ENCODE measurements around the gene CRK.

DNA sequence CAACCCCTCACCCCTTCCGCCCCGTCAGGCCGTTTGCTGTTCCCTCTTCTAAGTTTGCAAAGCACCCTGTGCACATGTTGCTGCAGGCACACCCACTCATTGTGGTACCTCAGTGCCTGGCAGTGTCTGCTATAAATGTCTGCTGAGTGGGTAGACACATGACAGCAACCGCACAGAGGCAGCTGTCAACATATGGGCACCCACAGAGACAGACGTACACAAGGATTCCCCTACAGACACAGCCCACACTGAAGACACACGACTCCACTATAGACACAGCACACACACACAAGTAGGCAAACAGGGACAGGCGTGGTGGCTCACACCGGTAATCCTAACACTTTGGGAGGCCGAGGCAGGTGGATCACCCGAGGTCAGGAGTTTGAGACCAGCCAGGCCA, 17.8 kb upstream of the CRK start:
- TF ChIP-seq ZFP30 (CRISPR knock-in tag; IDR thresholded peaks at IDR 0.05) = no peak
- no peak for TF ChIP-seq ZNF8 (CRISPR knock-in tag; IDR thresholded peaks at IDR 0.05)
- no peak for TF ChIP-seq BACH2 (CRISPR knock-in tag; IDR thresholded peaks at IDR 0.05; ENCODE audit: borderline replicate concordance)
- no peak for TF ChIP-seq ARNTL (CRISPR knock-in tag; IDR thresholded peaks at IDR 0.05; ENCODE audit: borderline replicate concordance, low read depth)
- TF ChIP-seq, protein P1, sequence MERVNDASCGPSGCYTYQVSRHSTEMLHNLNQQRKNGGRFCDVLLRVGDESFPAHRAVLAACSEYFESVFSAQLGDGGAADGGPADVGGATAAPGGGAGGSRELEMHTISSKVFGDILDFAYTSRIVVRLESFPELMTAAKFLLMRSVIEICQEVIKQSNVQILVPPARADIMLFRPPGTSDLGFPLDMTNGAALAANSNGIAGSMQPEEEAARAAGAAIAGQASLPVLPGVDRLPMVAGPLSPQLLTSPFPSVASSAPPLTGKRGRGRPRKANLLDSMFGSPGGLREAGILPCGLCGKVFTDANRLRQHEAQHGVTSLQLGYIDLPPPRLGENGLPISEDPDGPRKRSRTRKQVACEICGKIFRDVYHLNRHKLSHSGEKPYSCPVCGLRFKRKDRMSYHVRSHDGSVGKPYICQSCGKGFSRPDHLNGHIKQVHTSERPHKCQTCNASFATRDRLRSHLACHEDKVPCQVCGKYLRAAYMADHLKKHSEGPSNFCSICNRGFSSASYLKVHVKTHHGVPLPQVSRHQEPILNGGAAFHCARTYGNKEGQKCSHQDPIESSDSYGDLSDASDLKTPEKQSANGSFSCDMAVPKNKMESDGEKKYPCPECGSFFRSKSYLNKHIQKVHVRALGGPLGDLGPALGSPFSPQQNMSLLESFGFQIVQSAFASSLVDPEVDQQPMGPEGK (CRISPR knock-in tag; IDR thresholded peaks at IDR 0.05; ENCODE audit: borderline replicate concordance) = no peak
- no peak for TF ChIP-seq ZNF70 (CRISPR knock-in tag; IDR thresholded peaks at IDR 0.05)
- TF ChIP-seq, protein P2, sequence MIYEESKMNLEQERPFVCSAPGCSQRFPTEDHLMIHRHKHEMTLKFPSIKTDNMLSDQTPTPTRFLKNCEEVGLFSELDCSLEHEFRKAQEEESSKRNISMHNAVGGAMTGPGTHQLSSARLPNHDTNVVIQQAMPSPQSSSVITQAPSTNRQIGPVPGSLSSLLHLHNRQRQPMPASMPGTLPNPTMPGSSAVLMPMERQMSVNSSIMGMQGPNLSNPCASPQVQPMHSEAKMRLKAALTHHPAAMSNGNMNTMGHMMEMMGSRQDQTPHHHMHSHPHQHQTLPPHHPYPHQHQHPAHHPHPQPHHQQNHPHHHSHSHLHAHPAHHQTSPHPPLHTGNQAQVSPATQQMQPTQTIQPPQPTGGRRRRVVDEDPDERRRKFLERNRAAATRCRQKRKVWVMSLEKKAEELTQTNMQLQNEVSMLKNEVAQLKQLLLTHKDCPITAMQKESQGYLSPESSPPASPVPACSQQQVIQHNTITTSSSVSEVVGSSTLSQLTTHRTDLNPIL (CRISPR knock-in tag; IDR thresholded peaks at IDR 0.05; ENCODE audit: low read depth) = no peak
- TF ChIP-seq TOX (CRISPR knock-in tag; IDR thresholded peaks at IDR 0.05; ENCODE audit: borderline replicate concordance) = no peak
- TF ChIP-seq, protein P3, sequence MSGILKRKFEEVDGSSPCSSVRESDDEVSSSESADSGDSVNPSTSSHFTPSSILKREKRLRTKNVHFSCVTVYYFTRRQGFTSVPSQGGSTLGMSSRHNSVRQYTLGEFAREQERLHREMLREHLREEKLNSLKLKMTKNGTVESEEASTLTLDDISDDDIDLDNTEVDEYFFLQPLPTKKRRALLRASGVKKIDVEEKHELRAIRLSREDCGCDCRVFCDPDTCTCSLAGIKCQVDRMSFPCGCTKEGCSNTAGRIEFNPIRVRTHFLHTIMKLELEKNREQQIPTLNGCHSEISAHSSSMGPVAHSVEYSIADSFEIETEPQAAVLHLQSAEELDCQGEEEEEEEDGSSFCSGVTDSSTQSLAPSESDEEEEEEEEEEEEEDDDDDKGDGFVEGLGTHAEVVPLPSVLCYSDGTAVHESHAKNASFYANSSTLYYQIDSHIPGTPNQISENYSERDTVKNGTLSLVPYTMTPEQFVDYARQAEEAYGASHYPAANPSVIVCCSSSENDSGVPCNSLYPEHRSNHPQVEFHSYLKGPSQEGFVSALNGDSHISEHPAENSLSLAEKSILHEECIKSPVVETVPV (CRISPR knock-in tag; IDR thresholded peaks at IDR 0.05) = no peak
- no peak for TF ChIP-seq ISL1 (CRISPR knock-in tag; IDR thresholded peaks at IDR 0.05)
- no peak for TF ChIP-seq CSDC2 (CRISPR knock-in tag; IDR thresholded peaks at IDR 0.05)
- no peak for TF ChIP-seq ESRRG (CRISPR knock-in tag; IDR thresholded peaks at IDR 0.05)

All from SK-N-SH treated with all-trans-retinoic acid at 6 μM for 48 hours (cell line).